ENCODE measurements around the gene MSL2. TPM values are rescaled to one million over a fixed set of nuclear protein-coding genes. Genes with fewer than 3 reads are reported as not detected.

Gene MSL2
- total and polyA plus RNA-seq, 2 of the 8 experiments (the other 6 are each of a cell fraction or from before 2014, with no cell fraction given): 9.1 to 41.8 TPM

DNA sequence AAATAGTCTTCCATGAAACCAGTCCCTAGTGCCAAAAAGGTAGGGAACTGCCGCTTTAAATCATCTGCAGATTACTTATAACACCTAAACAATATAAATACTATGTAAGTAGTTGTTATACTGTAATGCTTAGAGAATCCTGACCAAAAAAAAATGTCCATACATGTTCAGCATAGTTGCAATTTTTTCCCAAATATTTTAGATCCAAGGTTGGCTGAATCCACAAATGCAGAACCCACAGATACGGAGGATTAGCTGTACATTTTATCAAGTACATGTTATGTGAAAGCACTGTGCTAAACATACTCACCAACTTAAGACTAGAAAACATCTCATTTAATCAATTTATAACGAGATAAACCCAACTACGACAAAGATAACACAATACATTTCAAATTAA, 9.3 kb downstream of the MSL2 start:
- Histone ChIP-seq H2AFZ (ENCODE audit: low read length) (no peak overlapping the region), H3K79me1 (ENCODE audit: low read depth, low read length) (peaks cover 6% of the 10 kb centered on the region; the same call in 1 of the 2 replicates), H3K27me3 (replicated peaks in 1 of 4; ENCODE audit: control insufficient read depth in 3 of 4, extremely low read depth in 1 of 4, insufficient read depth in 3 of 4, low read length in 3 of 4) (no peaks in the 10 kb centered on the region), H3K23me2 (ENCODE audit: low read depth, low read length) (no peaks in the 10 kb centered on the region), H3K23ac (ENCODE audit: insufficient read length) (no peak overlapping the region), H4K91ac (replicated peaks; ENCODE audit: insufficient read length, low read length) (no peak overlapping the region), H2BK20ac (ENCODE audit: low read length) (no peak overlapping the region), H4K20me1 (replicated peaks in 1 of 2; ENCODE audit: control insufficient read depth in 1 of 2, insufficient read depth in 2 of 2, low read length in 2 of 2) (peaks cover 24 to 29% of the 10 kb centered on the region in 2 experiments), H2BK12ac (ENCODE audit: low read depth, low read length) (no peak overlapping the region), H3K14ac (ENCODE audit: insufficient read length) (no peak overlapping the region), H3K9me3 (ENCODE audit: insufficient read depth in 2 of 2, low read depth in 1 of 2, low read length in 1 of 2) (no peaks in the 10 kb centered on the region), H4K5ac (ENCODE audit: insufficient read length, low read depth, low read length) (no peak overlapping the region), H3K18ac (ENCODE audit: extremely low read depth, low read length) (no peak overlapping the region), H3K4me2 (ENCODE audit: insufficient read depth in 1 of 2, low read depth in 2 of 2, low read length in 2 of 2) (no peak overlapping the region), H3K36me3 (ENCODE audit: control insufficient read depth in 2 of 4, insufficient read depth in 4 of 4, low read length in 3 of 4) (no peaks in the 10 kb centered on the region), H2BK5ac (ENCODE audit: low read depth, low read length) (no peak overlapping the region), H3K27ac (ENCODE audit: low read depth, low read length) (no peak overlapping the region), H2AK5ac (ENCODE audit: low read depth, low read length) (no peak overlapping the region), H3K79me2 (ENCODE audit: control insufficient read depth in 1 of 2, insufficient read depth in 2 of 2, low read length in 2 of 2) (peaks cover 63 to 100% of the 10 kb centered on the region in 2 experiments), H2BK15ac (ENCODE audit: low read length) (no peak overlapping the region), H2BK120ac (replicated peaks; ENCODE audit: low read depth, low read length) (no peak overlapping the region), H3K4me3 (ENCODE audit: extremely low read depth in 1 of 4, insufficient read depth in 2 of 4, low read depth in 3 of 4, low read length in 4 of 4) (no peak overlapping the region), H4K8ac (ENCODE audit: extremely low read depth, insufficient read depth, low read length) (no peak overlapping the region), H3K9ac (replicated peaks in 1 of 4; ENCODE audit: extremely low read depth in 1 of 4, low read depth in 3 of 4, low read length in 3 of 4) (no peak overlapping the region), H3K56ac (replicated peaks; ENCODE audit: insufficient read length, low read depth, low read length) (no peak overlapping the region), H3K4ac (replicated peaks; ENCODE audit: insufficient read length, low read depth, low read length) (no peak overlapping the region), H3K4me1 (replicated peaks in 1 of 4; ENCODE audit: control insufficient read depth in 3 of 4, insufficient read depth in 4 of 4, low read length in 3 of 4) (peaks cover 0 to 11% (median 5%) of the 10 kb centered on the region in 4 experiments; a peak in 4 of 7 replicates)
- 94% methylated on average over 4 of the region's 4 CpGs; no CpG with 5 or more reads in 1 of the 2 experiments for WGBS, 2 experiments (ENCODE audit: extremely low coverage in 1 of 2, insufficient coverage in 1 of 2, insufficient read length in 1 of 2, insufficient replicate concordance in 2 of 2, low coverage in 1 of 2, low lambda C conversion rate in 2 of 2, missing lambda C conversion rate in 1 of 2)
- DNase-seq (ENCODE audit: low read depth in 1 of 2, low spot score in 2 of 2): no peak
- no peak for FAIRE-seq
- ChIA-PET CTCF (ENCODE audit: partially characterized antibody) (interaction anchor here (0.6 to 1.2 kb wide), 3 partner anchors 8 to 948 kb away, joined by 3 to 5 read pairs (median 4); no protein-coding TSS in a partner anchor), POLR2A (ENCODE audit: partially characterized antibody) (interaction anchor here (12.1 kb wide), 1 partner anchor 9 kb away, joined by 86 read pairs; the partner anchor contains the start of gene MSL2)
- TF ChIP-seq SP1 (IDR thresholded peaks at IDR 0.05; ENCODE audit: low read depth, low read length): no peak
- no peak for TF ChIP-seq ATF3 (IDR thresholded peaks at IDR 0.05; ENCODE audit: insufficient read depth, low read depth, low read length)
- TF ChIP-seq GABPA (IDR thresholded peaks at IDR 0.05; ENCODE audit: borderline replicate concordance, insufficient read depth, low read length): no peak
- no peak for TF ChIP-seq CREB1 (IDR thresholded peaks at IDR 0.05)
- TF ChIP-seq, protein P1, sequence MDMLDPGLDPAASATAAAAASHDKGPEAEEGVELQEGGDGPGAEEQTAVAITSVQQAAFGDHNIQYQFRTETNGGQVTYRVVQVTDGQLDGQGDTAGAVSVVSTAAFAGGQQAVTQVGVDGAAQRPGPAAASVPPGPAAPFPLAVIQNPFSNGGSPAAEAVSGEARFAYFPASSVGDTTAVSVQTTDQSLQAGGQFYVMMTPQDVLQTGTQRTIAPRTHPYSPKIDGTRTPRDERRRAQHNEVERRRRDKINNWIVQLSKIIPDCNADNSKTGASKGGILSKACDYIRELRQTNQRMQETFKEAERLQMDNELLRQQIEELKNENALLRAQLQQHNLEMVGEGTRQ (IDR thresholded peaks at IDR 0.05; ENCODE audit: low read length): no peak
- TF ChIP-seq SP2 (IDR thresholded peaks at IDR 0.05; ENCODE audit: low read length): no peak
- TF ChIP-seq CTCF (IDR thresholded peaks at IDR 0.05; ENCODE audit: control extremely low read depth in 1 of 3, insufficient read depth in 1 of 3, low read depth in 1 of 3, low read length in 3 of 3): no peak
- TF ChIP-seq SUZ12 (IDR thresholded peaks at IDR 0.05; ENCODE audit: low read length): no peak
- TF ChIP-seq SAP30 (IDR thresholded peaks at IDR 0.05; ENCODE audit: insufficient read depth, insufficient replicate concordance, low read length): no peak
- no peak for TF ChIP-seq CHD2 (IDR thresholded peaks at IDR 0.05; ENCODE audit: low read length)
